Superior temporal gyrus (tissue), 1 donor: ENCODE results near the gene UBE2J2.

ENCODE experiments used
- DNase-seq: peaks from one replicate; pipeline ENCODE4 v3.0.0-alpha.2; 2016; ENCODE audit errors: extremely low spot score

UBE2J2 gene

GRCh38 chr1:1211541-1212441 lies 61.9 kb downstream of the UBE2J2 start:
- no peak for DNase-seq

- DNase-seq, result no peak
These were observed 62.7 kb downstream of the UBE2J2 start for GRCh38 chr1:1210726-1211540.

- no peak for DNase-seq
These were observed 64.8 kb downstream of the UBE2J2 start for GRCh38 chr1:1208713-1209433.

GRCh38 chr1:1207571-1207892 lies 66.1 kb downstream of the UBE2J2 start:
- DNase-seq, result no peak

GRCh38 chr1:1206966-1207531 lies 66.6 kb downstream of the UBE2J2 start:
- no peak for DNase-seq

DNA sequence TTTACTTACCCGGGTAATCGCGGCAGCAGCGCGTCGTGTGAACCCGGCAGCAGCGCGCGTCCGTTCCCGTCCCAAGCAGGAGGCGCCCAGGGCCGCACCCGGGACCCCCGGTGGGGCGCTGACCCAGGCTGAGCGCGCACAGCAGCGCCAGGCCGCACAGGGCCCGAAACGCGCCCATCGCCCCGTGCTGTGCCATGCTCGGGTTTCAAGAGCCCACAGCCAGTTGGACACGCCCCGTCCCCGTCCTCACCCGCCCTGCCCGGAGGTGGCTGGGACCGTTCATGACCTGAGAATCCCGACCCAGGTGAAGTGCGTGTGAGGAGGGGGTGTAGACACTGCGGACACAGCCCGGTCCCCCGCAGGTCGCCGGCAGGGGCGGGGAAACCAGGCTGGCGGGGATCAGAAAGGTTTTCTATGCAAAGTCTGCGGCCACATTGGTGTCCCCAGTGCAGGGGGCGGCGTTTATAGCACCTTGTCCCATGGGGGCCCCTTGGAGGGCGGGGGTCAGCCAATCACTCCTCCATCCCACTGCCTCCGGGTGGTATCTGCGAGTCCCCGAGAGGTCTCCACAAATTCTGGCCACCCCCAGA lies 67.2 kb downstream of the UBE2J2 start, which contains the start of gene TNFRSF18:
Gene TNFRSF18, minus strand, starts transcription at position 217 of the 590 bp plus-strand sequence. Its CDS starts 21 bp downstream, at position 196.
- no peak for DNase-seq

GRCh38 chr1:1205769-1206375 lies 67.8 kb downstream of the UBE2J2 start:
- no peak for DNase-seq

DNA sequence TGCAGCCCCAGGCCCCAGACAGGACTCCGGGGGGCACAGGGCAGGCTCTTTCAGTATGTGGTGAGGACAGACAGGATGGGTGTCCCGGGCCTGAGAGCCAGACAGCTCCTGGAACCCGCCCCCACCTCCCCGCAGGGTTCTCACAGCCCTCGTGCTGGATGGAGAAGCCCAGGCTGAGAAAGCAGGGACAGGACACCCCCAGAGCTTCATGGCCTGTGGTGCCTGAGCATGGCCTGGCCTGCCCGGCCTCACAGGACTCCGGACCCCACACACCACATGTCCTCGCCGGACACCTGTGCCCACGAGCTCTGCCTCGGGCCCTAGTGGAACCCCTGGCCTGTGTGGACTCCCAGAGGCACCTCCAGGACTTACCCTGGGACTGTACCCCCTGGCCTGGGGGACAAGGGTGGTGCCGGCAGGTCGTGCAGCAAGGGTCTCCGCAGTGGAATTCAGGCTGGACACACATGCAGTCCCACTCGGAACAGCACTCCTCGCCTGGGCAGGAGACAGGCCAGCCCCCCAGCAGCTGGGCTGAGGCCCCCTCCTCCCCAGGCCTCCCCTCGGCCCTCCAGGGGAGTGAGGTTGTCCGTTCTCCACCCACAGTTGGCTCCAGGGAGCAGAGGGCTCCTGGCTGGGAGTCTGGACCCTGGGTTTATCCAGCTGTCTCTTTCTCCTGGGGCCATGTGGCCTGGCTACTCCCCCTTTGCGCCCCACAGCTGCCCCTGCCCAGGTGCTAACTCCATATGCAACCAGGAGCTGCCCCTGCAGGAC lies 68.5 kb downstream of the UBE2J2 start:
- no peak for DNase-seq

GRCh38 chr1:1204425-1204920 lies 69.2 kb downstream of the UBE2J2 start:
- DNase-seq, result no peak
